COLO829 (cell line): ENCODE measurements around the gene NUAK2.

Experiments
- DNase-seq: peaks from one replicate; pipeline ENCODE4 v3.0.0; 2012; ENCODE audit warnings: low spot score

The NUAK2 gene

GRCh38 chr1:205346956-205347574 is 25.5 kb upstream of the NUAK2 start:
- DNase-seq, result no peak

- no peak for DNase-seq
Measured at GRCh38 chr1:205345761-205346160, 24.2 kb upstream of the NUAK2 start.

DNA sequence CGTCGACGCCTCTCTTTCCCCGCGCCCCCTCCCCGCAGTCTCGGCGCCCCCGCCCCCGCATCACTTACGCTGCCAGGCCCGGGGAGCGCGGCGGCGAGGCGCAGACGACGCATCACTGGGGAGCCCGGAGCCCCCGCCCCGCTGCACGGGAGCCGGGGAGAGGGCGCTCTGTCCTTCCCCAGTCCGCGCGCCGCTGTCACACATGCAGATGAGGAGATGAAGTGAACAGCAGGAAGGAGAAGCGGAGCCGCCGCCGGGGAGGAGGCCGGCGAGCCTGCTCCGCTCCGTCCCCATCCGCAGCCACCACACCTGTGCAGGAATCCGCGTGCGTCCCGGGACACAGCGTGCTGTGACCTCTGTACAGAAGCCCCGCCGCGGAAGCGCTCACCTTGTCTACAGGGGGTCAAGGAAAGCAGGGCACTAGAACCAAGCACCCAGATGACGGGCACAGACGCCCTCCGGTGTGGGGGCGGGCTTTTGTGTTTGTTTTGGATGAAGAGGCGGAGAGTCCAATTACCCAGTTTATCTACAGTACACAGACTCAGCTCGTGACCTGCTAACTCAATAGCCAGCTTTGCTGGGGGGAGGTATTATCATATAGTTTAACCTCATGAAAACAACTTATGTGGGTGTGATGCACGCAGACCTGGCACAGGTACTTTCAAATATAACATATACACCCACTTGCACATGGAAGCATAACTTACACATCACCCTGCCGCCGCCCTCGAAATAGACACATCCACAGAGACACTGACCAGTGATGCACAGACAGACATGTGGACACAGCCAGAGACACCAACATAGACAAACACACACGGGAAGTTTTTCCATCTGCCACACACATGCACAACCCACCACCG is 22.8 kb upstream of the NUAK2 start:
- no peak for DNase-seq

DNA sequence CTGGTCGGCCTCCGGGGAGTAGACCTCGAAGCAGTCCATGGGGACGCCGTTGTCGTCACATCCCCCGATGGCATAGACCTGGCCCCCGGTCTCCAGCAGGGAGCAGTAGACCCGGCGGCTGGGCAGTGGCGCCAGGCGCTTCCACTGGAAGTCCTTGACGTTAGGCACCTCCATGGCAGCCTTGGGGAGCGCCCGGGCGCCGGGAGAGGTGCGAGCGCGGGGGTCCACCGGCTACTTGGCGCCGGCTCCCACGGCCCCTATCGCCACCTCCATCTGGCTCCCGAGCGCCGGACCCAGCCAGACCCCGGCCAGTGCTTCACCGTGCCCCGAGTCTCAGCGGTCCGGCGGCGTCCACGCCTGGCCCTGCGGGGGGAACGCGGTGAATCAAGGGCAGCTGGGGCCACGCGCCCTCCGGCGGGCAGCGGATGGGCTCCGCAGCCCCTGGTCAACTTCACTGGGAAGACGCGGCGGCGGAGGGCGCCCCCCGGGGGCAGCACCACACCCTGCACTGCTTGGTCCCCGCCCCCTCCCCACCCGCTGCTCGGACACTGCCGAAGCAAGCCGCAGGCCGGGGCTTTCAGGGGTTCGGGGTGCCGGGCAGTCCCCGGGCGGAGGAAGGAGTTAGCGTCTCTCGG is 22.0 kb upstream of the NUAK2 start:
- DNase-seq, result no peak

- DNase-seq, result no peak
Measured at GRCh38 chr1:205342986-205343385, 21.4 kb upstream of the NUAK2 start.

DNA sequence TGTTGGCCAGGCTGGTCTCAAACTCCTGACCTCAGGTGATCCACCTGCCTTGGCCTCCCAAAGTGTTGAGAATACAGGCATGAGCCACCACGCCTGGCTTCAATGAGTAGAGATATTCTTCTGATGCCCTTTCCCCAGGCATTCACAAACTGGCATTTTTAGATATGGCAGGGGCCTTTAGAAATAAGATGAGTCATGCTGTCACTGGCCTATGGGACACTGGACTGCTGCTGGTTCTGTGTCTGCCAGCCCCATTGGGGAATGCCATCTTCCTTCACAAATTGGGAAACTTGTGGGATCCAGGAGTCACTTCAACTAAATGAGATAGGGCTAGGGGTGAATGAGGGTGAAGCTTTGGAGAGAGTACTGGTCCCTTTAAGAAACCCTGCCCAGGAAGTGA is 19.1 kb upstream of the NUAK2 start:
- no peak for DNase-seq

DNA sequence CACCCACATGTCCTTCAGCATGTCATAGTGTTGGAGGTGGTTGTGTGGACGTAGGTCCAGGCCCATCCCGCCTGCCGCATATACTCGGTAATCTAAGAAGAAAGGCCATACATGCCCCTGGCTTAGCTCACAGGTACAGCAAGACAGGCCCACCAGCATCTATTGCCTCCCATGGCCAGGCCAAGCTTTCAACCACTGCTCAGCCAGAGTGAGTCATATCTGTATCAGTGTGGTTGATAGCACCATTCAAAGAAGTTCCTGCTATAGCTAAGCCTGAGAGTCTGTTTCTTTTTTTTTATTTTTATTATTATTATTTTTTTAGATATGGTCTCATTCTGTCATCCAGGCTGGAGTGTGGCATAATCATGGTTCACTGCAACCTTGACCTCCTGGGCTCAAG is 18.2 kb upstream of the NUAK2 start:
- no peak for DNase-seq

GRCh38 chr1:205339197-205339702 is 17.7 kb upstream of the NUAK2 start:
- no peak for DNase-seq

GRCh38 chr1:205338011-205338410 is 16.5 kb upstream of the NUAK2 start:
- DNase-seq, result no peak

GRCh38 chr1:205337481-205337880 is 15.9 kb upstream of the NUAK2 start:
- DNase-seq, result no peak

GRCh38 chr1:205335692-205336091 is 14.1 kb upstream of the NUAK2 start:
- peak; percentile 83 for DNase-seq

DNA sequence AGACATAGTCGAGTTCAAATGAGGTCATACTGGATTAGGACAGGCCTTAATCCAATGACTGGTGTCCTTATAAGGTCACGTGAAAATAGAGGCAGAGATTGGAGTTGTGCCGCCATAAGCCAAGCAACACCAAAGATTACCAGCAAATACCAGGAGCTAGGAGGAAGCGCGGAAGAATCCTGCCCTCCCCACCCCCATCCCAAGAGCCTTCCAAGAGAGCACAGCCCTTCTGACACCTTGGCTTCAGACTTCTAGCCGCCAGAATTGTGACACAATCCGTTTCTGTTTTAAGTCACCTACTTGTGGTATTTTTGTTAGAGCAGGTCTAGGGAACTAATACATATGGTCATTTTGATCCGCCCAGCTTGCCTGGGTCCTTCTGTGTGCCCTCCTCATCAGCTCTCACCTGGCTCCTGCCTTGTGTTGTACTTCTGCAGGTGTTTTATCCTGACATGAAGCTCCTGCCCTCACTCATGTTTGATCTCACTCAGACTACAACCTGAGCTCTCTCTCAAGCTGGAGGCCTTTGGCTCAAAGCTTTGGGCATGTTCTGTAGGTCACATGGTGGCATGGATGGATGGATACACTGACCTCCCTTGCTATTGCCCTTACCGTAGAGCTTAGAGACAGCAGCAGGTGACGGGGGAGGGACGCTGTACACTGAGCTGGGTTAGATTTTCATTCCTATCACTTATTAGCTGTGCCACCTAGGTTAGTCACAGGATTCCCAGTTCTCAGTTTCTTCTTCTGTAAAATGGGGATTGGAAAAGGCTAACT is 10.7 kb upstream of the NUAK2 start:
- no peak for DNase-seq

DNA sequence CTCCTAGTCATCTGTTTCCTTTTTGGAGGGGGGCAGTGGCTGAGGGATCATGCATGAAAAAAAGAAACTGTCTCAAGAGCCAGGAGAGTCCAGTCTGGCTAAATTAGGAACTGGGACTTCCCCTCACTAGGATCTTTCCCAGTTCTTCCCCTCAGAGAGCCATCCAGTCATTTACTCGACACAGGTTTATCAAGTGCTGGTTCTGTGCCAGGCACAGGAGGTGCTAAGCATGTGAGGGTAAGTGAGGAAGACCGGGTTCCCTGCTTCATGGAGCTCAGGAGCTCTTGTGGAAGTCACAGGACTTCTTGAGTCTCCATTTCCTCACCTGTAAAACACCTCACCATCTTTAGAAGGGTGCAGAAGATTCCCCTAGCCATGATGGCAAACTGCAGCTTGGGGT is 8.6 kb upstream of the NUAK2 start:
- DNase-seq, result no peak

DNA sequence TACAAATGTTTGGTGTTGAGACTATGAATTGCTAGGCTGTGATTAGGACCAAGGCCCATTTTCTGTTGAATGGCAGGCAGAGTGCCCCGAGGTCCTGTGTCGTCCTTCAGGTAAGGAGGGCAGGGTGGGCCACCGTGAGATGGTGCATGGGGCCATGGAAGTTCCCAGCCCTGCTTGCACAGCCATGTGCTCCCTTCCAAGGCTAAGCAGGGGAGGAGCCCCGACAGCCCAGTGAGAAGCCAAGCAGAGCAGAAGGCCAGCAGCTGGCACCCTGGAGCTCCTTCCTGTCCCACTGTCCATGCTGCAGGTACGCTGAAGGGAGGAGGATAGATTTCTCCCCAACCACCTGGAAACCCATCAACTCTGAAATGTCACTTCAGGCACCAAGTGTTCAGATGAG is 8.2 kb upstream of the NUAK2 start:
- DNase-seq, result no peak

- no peak for DNase-seq
Measured at GRCh38 chr1:205328476-205328875, 6.9 kb upstream of the NUAK2 start.

GRCh38 chr1:205326812-205327466 is 5.4 kb upstream of the NUAK2 start:
- DNase-seq, result no peak

DNA sequence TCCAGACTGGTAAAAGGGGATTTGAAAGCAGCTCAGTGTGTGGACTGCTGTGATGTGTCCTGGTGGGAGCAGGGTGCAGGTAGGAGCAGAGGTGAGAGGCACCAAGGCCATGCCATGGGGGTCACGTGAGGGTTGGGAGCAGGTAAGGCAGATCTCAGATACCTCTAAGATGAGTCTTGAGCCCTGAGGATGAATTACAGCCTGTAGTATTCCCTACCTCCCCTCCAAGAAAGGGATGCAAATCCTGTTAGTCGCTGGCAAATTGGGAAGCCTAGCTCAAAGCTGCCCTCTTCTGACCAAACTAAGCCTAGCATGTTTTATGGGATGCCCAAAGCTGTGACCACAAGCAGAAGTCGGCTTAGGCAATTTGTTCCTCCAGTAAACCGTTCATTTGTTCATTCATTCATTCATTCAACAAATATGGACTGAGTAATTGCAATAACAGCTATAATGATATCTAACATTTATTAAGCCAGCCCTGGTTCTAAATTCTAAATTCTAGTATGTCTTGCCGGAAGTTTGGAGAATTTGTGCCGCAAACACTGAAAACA is 3.9 kb upstream of the NUAK2 start:
- peak; percentile 76 for DNase-seq

DNA sequence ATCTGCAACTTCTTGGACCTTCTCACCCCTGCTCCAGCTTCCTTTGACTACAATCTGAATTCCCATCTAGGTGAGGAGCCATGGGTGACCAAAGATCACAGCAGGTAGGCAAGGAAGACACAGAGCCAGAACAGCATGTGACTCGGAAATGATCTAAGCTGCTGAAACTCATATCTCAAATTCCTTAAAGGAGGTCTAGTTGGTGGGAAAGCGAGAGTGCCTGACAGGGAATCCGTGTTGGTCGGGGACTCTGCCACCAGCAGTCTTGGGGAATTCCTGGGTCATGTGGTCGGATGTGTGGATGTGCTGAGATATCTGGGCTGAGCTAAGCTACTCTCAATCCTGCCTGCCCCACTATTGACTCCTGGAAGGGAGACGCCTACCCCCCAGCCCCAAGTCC is 3.2 kb upstream of the NUAK2 start:
- DNase-seq, result no peak

- no peak for DNase-seq
Measured at GRCh38 chr1:205323794-205324193, 2.2 kb upstream of the NUAK2 start.

DNA sequence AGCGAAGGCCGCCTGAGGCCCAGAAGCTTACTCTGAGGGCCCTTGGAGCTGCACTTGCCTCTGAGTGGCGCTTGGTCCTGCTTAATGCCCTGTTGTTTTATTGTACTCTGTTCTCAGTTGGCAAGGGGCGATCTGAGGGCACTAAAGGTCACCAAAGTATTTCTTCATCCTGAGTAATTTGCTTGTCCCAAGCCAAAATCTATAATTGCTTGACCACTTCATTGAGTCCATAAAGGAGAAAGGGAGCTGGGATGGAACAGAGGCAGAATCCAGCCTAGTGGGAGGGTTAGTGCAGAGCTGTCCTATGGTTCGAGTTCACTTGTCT is 376 bp upstream of the NUAK2 start:
- no peak for DNase-seq
